PFSK-1 (cell line): ENCODE data around the gene GRM1.

Experiments used
- POLR2AphosphoS5 ChIP-seq: IDR thresholded peaks from 2 replicates; pipeline ENCODE4 v1.6.1; 2012; ENCODE audit warnings: low read depth, mild to moderate bottlenecking, control low read depth, low read length, moderate library complexity
- TAF1 ChIP-seq: IDR thresholded peaks from 2 replicates; pipeline ENCODE4 v1.6.1; 2012; ENCODE audit warnings: low read length, control low read depth, borderline replicate concordance; ENCODE audit not compliant: insufficient read depth

GRCh38 chr6:146445233-146445632, 416.4 kb downstream of the GRM1 start:
- TF ChIP-seq TAF1 (no peak), POLR2AphosphoS5 (no peak)
